Measurements from ENCODE around the gene MARCHF11. TPM values are rescaled to one million over a fixed set of nuclear protein-coding genes. Genes with fewer than 3 reads are reported as not detected.

MARCHF11 gene
- total and polyA plus RNA-seq, 2 experiments from 2014 or later, result 0.17 to 1.5 TPM

- Histone ChIP-seq H3K4me2 (no peak overlapping the region), H3K27me3 (ENCODE audit: insufficient read depth) (no peaks in the 10 kb centered on the region), H3K79me2 (replicated peaks; ENCODE audit: insufficient read depth) (no peaks in the 10 kb centered on the region), H3K4me3 (no peak overlapping the region), H2AFZ (no peak overlapping the region), H4K20me1 (replicated peaks; ENCODE audit: insufficient read depth) (no peaks in the 10 kb centered on the region), H3K27ac (ENCODE audit: low read depth) (no peak overlapping the region), H3F3A (replicated peaks; ENCODE audit: low read depth) (no peaks in the 10 kb centered on the region), H3K4me1 (ENCODE audit: insufficient read depth) (peaks cover 9% of the 10 kb centered on the region; the same call in 1 of the 2 replicates), H3K36me3 (ENCODE audit: insufficient read depth) (peaks cover 5% of the 10 kb centered on the region; the same call in 1 of the 2 replicates), H3K9me2 (ENCODE audit: insufficient read depth) (no peaks in the 10 kb centered on the region)
- Mint-ChIP-seq H3K9me3 (peaks cover 29% of the 10 kb centered on the region), H3K4me1 (peaks cover 9% of the 10 kb centered on the region), H3K4me3 (no peak overlapping the region), H3K36me3 (ENCODE audit: low read depth) (peaks cover 26% of the 10 kb centered on the region), H3K27me3 (ENCODE audit: insufficient read depth, low read depth, poor library complexity) (no peaks in the 10 kb centered on the region), H3K27ac (no peak overlapping the region)
- DNase-seq (ENCODE audit: low spot score) (no peak), ATAC-seq (no peak)
- TF ChIP-seq POLR2AphosphoS5 (IDR thresholded peaks at IDR 0.05; ENCODE audit: low read depth) (no peak), ZNF331 (CRISPR knock-in tag; IDR thresholded peaks at IDR 0.05; ENCODE audit: low read depth) (no peak), EZH2phosphoT487 (IDR thresholded peaks at IDR 0.05; ENCODE audit: unreplicated experiment) (no peak), JUNB (IDR thresholded peaks at IDR 0.05; ENCODE audit: unreplicated experiment) (no peak), CREB1 (CRISPR knock-in tag; IDR thresholded peaks at IDR 0.05; ENCODE audit: low read depth) (no peak), CTCF (conservative IDR thresholded peaks at IDR 0.05; ENCODE audit: low read depth in 2 of 2) (no peak), ZNF462 (CRISPR knock-in tag; IDR thresholded peaks at IDR 0.05) (no peak), ETS1 (IDR thresholded peaks at IDR 0.05) (no peak), ZNF114 (CRISPR knock-in tag; IDR thresholded peaks at IDR 0.05) (no peak), EZH2 (IDR thresholded peaks at IDR 0.05; ENCODE audit: low read depth, unreplicated experiment) (no peak), NANOG (IDR thresholded peaks at IDR 0.05; ENCODE audit: borderline replicate concordance) (no peak), REST (IDR thresholded peaks at IDR 0.05; ENCODE audit: unreplicated experiment) (no peak)
Measured at GRCh38 chr5:16137177-16137576, 42.4 kb downstream of the MARCHF11 start.

All from GM23338 (cell line).